Ovary (tissue), 3 donors: ENCODE results near the gene WNK2.

Experiments
- CTCF ChIP-seq, 3 donors: fragments of 450-650 bp in 2 of 3; fragments of 200-600 bp in 1 of 3; IDR thresholded peaks; one replicate each; pipeline versions ENCODE4 v1.5.1 to v1.8.0; 2016 to 2022; ENCODE audit warnings: antibody characterized with exemption in 3 of 3, mild to moderate bottlenecking in 1 of 3
- EP300 ChIP-seq: sonication (generic); formaldehyde crosslinking; IDR thresholded peaks from one replicate; pipeline ENCODE4 v1.6.1; 2017; ENCODE audit warnings: antibody characterized with exemption
- POLR2A ChIP-seq: fragments of 450-650 bp; IDR thresholded peaks from one replicate; pipeline ENCODE4 v1.6.1; 2017; ENCODE audit warnings: antibody characterized with exemption, mild to moderate bottlenecking, moderate library complexity
- donor health status: DM: no; HTN: no; CAD: no.

DNA sequence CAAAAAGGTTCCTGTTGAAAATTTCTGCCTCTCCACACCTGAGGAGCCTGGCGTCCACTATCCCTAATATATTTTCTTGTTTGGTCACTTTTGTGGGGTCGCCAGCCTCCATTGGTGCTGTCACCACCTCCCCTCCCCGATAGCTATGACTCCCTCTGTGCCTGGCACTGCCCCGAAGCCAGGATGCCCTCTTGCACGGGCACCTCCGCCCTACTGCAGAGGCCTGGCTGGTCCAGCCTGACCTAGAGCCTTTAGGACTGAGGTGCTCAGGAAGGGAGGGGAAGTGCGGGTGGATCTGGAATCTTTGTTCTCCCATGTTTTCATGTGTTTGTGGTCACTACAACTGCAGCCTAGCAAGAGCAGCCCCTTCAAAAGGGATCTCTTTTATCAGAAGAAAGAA is 62.6 kb downstream of the WNK2 start:
- TF ChIP-seq EP300 (no peak), CTCF (IDR thresholded peaks at IDR 0.05) (no peak), POLR2A (no peak)
